PC-3 (cell line): Measurements from ENCODE around the gene TENT5C. TPM values are rescaled to one million over a fixed set of nuclear protein-coding genes. Genes with fewer than 3 reads are reported as not detected.

Source experiments
- ATAC-seq: fragments of 200-7000 bp; cut with Tn5 transposase; 2 replicates; pipeline ENCODE4 v1.9.1; 2020; ENCODE audit warnings: mild to moderate bottlenecking, moderate library complexity
- BruUV-seq: library from RNA; stranded (reverse); fragments of 400-500 nt; replicated peaks from 2 replicates; lab custom pipeline; 2021; lab: Mats Ljungman, UMichigan
- CTCF ChIA-PET: fragments of 300-600 bp; sonication (Branson Sonifier 250); formaldehyde crosslinking; loops from one replicate; lab custom pipeline; 2022; ENCODE audit warnings: antibody characterized with exemption; lab: Charles Lee
- POLR2A ChIA-PET: fragments of 300-600 bp; sonication (Branson Sonifier 250); formaldehyde crosslinking; loops from one replicate; lab custom pipeline; 2022; ENCODE audit warnings: antibody characterized with exemption; ENCODE audit not compliant: unreplicated experiment; lab: Charles Lee
- DNase-seq: peaks from one replicate; pipeline ENCODE4 v3.0.0-alpha.2; 2015
- H2AFZ ChIP-seq: fragments of 300-600 bp; sonication (generic); 2 replicates; pipeline ENCODE4 v1.6.0; 2016; ENCODE audit warnings: antibody characterized with exemption, low read length
- H3F3A ChIP-seq: fragments of 300-600 bp; sonication (generic); one replicate; pipeline ENCODE4 v1.6.0; 2017; ENCODE audit warnings: antibody characterized with exemption, low read length, control low read depth, mild to moderate bottlenecking; ENCODE audit not compliant: unreplicated experiment
- H3K27ac ChIP-seq: fragments of 300-600 bp; sonication (generic); 2 replicates; pipeline ENCODE4 v1.5.1; 2016; ENCODE audit warnings: mild to moderate bottlenecking, low read length
- H3K27me3 ChIP-seq: fragments of 300-600 bp; sonication (generic); 2 replicates; pipeline ENCODE4 v1.6.1; 2016; ENCODE audit warnings: low read length, mixed read lengths
- H3K36me3 ChIP-seq: fragments of 300-600 bp; sonication (generic); 2 replicates; pipeline ENCODE4 v1.6.1; 2016; ENCODE audit warnings: low read depth, mixed run types, low read length, mixed read lengths
- H3K4me1 ChIP-seq: fragments of 300-600 bp; sonication (generic); 2 replicates; pipeline ENCODE4 v1.5.1; 2016; ENCODE audit warnings: low read length; ENCODE audit not compliant: insufficient read depth
- H3K4me2 ChIP-seq: fragments of 300-600 bp; sonication (generic); 2 replicates; pipeline ENCODE4 v1.6.0; 2016; ENCODE audit warnings: low read length
- H3K4me3 ChIP-seq: fragments of 300-600 bp; sonication (generic); 2 replicates; pipeline ENCODE4 v1.5.1; 2016; ENCODE audit warnings: mild to moderate bottlenecking, low read length, mixed read lengths
- H3K79me2 ChIP-seq: fragments of 300-600 bp; sonication (generic); 2 replicates; pipeline ENCODE4 v1.6.1; 2017; ENCODE audit warnings: low read length, mixed read lengths
- H3K9ac ChIP-seq: fragments of 300-600 bp; sonication (generic); 2 replicates; pipeline ENCODE4 v1.6.0; 2016; ENCODE audit warnings: mild to moderate bottlenecking, low read length
- H3K9me2 ChIP-seq: fragments of 300-600 bp; sonication (generic); replicated peaks from 2 replicates; pipeline ENCODE4 v1.6.1; 2016; ENCODE audit warnings: mixed run types, low read length, mixed read lengths
- H3K9me3 ChIP-seq: fragments of 300-600 bp; sonication (generic); 2 replicates; pipeline ENCODE4 v1.6.1; 2016; ENCODE audit warnings: low read length, mixed read lengths
- H4K20me1 ChIP-seq: fragments of 300-600 bp; sonication (generic); 2 replicates; pipeline ENCODE4 v1.6.1; 2016; ENCODE audit warnings: low read length, mixed read lengths
- CTCF ChIP-seq: fragments of 300-600 bp; sonication (generic); conservative IDR thresholded peaks from 2 replicates; pipeline ENCODE4 v1.5.1; 2017; ENCODE audit warnings: antibody characterized with exemption, low read depth, mild to moderate bottlenecking, low read length
- EZH2 ChIP-seq: fragments of 300-600 bp; sonication (generic); IDR thresholded peaks from one replicate; pipeline ENCODE4 v1.6.1; 2017; ENCODE audit warnings: antibody characterized with exemption, mild to moderate bottlenecking, low read length; ENCODE audit not compliant: unreplicated experiment
- EZH2phosphoT487 ChIP-seq: fragments of 300-600 bp; sonication (generic); IDR thresholded peaks from 2 replicates; pipeline ENCODE4 v1.6.1; 2018; ENCODE audit warnings: mild to moderate bottlenecking, antibody characterized with exemption, low read length, borderline replicate concordance
- intact Hi-C: fragments of 100-400 bp; cut with micrococcal nuclease; formaldehyde crosslinking; loops from 2 replicates; pipeline ENCODE4 v1.9.0; 2023
- total RNA-seq: library from RNA; depleted of rRNA; stranded (reverse); fragments of >200 nt; gene quantifications from 2 replicates; pipeline ENCODE4 v1.2.3, GENCODE V29; 2014

TENT5C gene
- total RNA-seq, 1 experiment from 2014 or later, result 2.4 TPM

- no peaks in the 10 kb centered on the region for H4K20me1 ChIP-seq
- H3K9ac ChIP-seq, result no peak overlapping the region
- no peak overlapping the region for H2AFZ ChIP-seq
- H3K4me1 ChIP-seq, result peaks cover 15% of the 10 kb centered on the region
- CTCF ChIA-PET, result no interaction called here
- no peaks in the 10 kb centered on the region for H3K36me3 ChIP-seq
- ATAC-seq (no peak), DNase-seq (no peak)
- H3K79me2 ChIP-seq, result no peaks in the 10 kb centered on the region
- H3F3A ChIP-seq, result no peaks in the 10 kb centered on the region
- TF ChIP-seq EZH2 (no peak), EZH2phosphoT487 (no peak), CTCF (no peak)
- BruUV-seq, result no TSS peak
- H3K27me3 ChIP-seq, result no peaks in the 10 kb centered on the region
- H3K9me3 ChIP-seq, result no peaks in the 10 kb centered on the region
- POLR2A ChIA-PET, result interaction anchor here (0.7 kb wide), 1 partner anchor 31 kb away, joined by 3 read pairs; no protein-coding TSS in a partner anchor
- intact Hi-C loops, result no loop called here
- H3K4me2 ChIP-seq, result no peak overlapping the region
- H3K9me2 ChIP-seq, result no peaks in the 10 kb centered on the region
- H3K4me3 ChIP-seq, result no peak overlapping the region
- no peak overlapping the region for H3K27ac ChIP-seq
Observed at GRCh38 chr1:117669572-117669971, 63.7 kb downstream of the TENT5C start.

- Histone ChIP-seq H3K9ac (no peak overlapping the region), H3K4me1 (peaks cover 15% of the 10 kb centered on the region), H2AFZ (no peak overlapping the region), H3K27ac (no peak overlapping the region), H3K4me2 (no peak overlapping the region), H3K4me3 (no peak overlapping the region), H3K9me2 (no peaks in the 10 kb centered on the region), H3F3A (no peaks in the 10 kb centered on the region), H3K9me3 (no peaks in the 10 kb centered on the region), H4K20me1 (no peaks in the 10 kb centered on the region), H3K27me3 (no peaks in the 10 kb centered on the region), H3K79me2 (no peaks in the 10 kb centered on the region), H3K36me3 (no peaks in the 10 kb centered on the region)
- no TSS peak for BruUV-seq
- intact Hi-C loops, result loop anchor here (5.0 kb wide), 2 partner anchors 134 to 159 kb away; no protein-coding TSS in a partner anchor
- TF ChIP-seq CTCF (no peak), EZH2phosphoT487 (no peak)
- ATAC-seq (no peak), DNase-seq (no peak)
- ChIA-PET POLR2A (no interaction called here), CTCF (no interaction called here)
Observed at GRCh38 chr1:117670976-117671780, 65.3 kb downstream of the TENT5C start.
